Neural progenitor cell (in vitro differentiated cells): ENCODE measurements around the gene PLOD3. TPM values are rescaled to one million over a fixed set of nuclear protein-coding genes. Genes with fewer than 3 reads are reported as not detected.
A peak's percentile ranks its signal among the peaks of the same experiment; 100 is the strongest.
"Not testable (repeated sequence)": the region's sequence is repeated elsewhere in the genome, so short reads cannot be mapped to it uniquely, and the experiment has no call there.

Experiments used
- DNase-seq: peaks from one replicate; pipeline ENCODE4 v3.0.0-alpha.2; 2016; ENCODE audit warnings: low spot score
- H2AFZ ChIP-seq: fragments of 200-600 bp; sonication (generic); replicated peaks from 2 replicates; pipeline ENCODE4 v1.6.1; 2016; ENCODE audit warnings: antibody characterized with exemption
- H3F3A ChIP-seq: fragments of 200-600 bp; sonication (generic); 2 replicates; pipeline ENCODE4 v1.6.1; 2016; ENCODE audit warnings: antibody characterized with exemption, low read depth
- H3K27ac ChIP-seq: fragments of 200-600 bp; sonication (generic); 2 replicates; pipeline ENCODE4 v1.5.1; 2016; ENCODE audit warnings: mild to moderate bottlenecking
- H3K27me3 ChIP-seq: fragments of 200-600 bp; sonication (generic); 2 replicates; pipeline ENCODE4 v1.6.1; 2016; ENCODE audit warnings: mild to moderate bottlenecking, moderate library complexity
- H3K36me3 ChIP-seq: fragments of 200-600 bp; sonication (generic); 2 replicates; pipeline ENCODE4 v1.5.1; 2016
- H3K4me1 ChIP-seq: fragments of 200-600 bp; sonication (generic); 2 replicates; pipeline ENCODE4 v1.6.1; 2016; ENCODE audit warnings: mixed run types
- H3K4me2 ChIP-seq: fragments of 200-600 bp; sonication (generic); 2 replicates; pipeline ENCODE4 v1.6.1; 2016
- H3K4me3 ChIP-seq: fragments of 200-600 bp; sonication (generic); 2 replicates; pipeline ENCODE4 v1.5.1; 2016
- H3K79me2 ChIP-seq: fragments of 200-600 bp; sonication (generic); 2 replicates; pipeline ENCODE4 v1.6.1; 2016; ENCODE audit warnings: low read depth
- H3K9ac ChIP-seq: fragments of 200-600 bp; sonication (generic); 2 replicates; pipeline ENCODE4 v1.6.1; 2016
- H3K9me3 ChIP-seq: fragments of 200-600 bp; sonication (generic); 2 replicates; pipeline ENCODE4 v1.5.1; 2016; ENCODE audit warnings: low read depth
- H4K20me1 ChIP-seq: fragments of 200-600 bp; sonication (generic); 2 replicates; pipeline ENCODE4 v1.6.1; 2016; ENCODE audit warnings: low read depth
- H3K27ac Mint-ChIP-seq: 3 replicates; pipeline ENCODE4 v1.8.0; 2021; ENCODE audit warnings: mixed read lengths
- H3K27me3 Mint-ChIP-seq: 2 replicates; pipeline ENCODE4 v1.8.0; 2022; ENCODE audit warnings: low read depth, mild to moderate bottlenecking, inconsistent platforms, moderate library complexity, mixed read lengths; ENCODE audit not compliant: insufficient read depth
- H3K36me3 Mint-ChIP-seq: 3 replicates; pipeline ENCODE4 v1.8.0; 2021; ENCODE audit warnings: mixed read lengths
- H3K4me1 Mint-ChIP-seq: 3 replicates; pipeline ENCODE4 v1.8.0; 2021; ENCODE audit warnings: mixed read lengths
- H3K4me3 Mint-ChIP-seq: 3 replicates; pipeline ENCODE4 v1.8.0; 2021; ENCODE audit warnings: mild to moderate bottlenecking, moderate library complexity, mixed read lengths
- H3K9me3 Mint-ChIP-seq: 3 replicates; pipeline ENCODE4 v1.8.0; 2020; ENCODE audit warnings: mixed read lengths
- EZH2 ChIP-seq: fragments of 200-600 bp; sonication (generic); IDR thresholded peaks from 2 replicates; pipeline ENCODE4 v1.6.1; 2017; ENCODE audit warnings: antibody characterized with exemption, mild to moderate bottlenecking, moderate library complexity
- EZH2phosphoT487 ChIP-seq: fragments of 200-600 bp; sonication (generic); IDR thresholded peaks from 2 replicates; pipeline ENCODE4 v1.6.1; 2017; ENCODE audit warnings: antibody characterized with exemption
- total RNA-seq: library from RNA; depleted of rRNA; stranded (reverse); fragments of >200 nt; gene quantifications from 2 replicates; pipeline ENCODE4 v1.2.3, GENCODE V29; 2015; ENCODE audit warnings: low replicate concordance
- TF ChIP-seq, protein P1 (sequence below): fragments of 200-600 bp; sonication (generic); IDR thresholded peaks from 2 replicates; pipeline ENCODE4 v1.5.1; 2017; ENCODE audit warnings: antibody characterized with exemption, mild to moderate bottlenecking

Gene PLOD3
- total RNA-seq, 1 donor from 2014 or later, result 9.4 TPM

DNA sequence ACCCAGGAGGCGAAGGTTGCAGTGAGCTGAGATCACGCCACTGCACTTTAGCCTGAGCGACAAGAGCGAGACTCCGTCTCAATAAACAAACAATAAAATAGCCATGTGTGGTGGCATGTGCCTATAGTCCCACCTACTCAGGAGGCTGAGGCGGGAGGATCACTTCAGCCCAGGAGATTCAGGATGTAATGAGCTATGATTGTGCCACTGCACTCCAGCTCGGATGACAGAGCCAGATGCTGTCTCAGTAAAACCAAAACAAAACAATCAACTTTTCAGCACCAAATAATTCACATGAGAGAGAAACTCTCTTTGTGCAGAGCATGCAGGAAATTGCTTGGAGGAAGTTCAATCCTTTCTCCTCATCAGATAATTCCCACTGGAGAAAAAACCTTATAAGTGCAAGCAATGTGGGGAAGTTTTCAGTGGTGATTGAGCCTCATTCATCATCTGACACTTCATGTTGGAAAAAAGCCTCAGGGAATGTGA is 40.9 kb upstream of the PLOD3 start:
- no peaks in the 10 kb centered on the region for H3K79me2 ChIP-seq
- no peak overlapping the region for H3K27ac Mint-ChIP-seq
- no peaks in the 10 kb centered on the region for H3K27me3 ChIP-seq
- H3K4me1 Mint-ChIP-seq, result no peaks in the 10 kb centered on the region
- no peaks in the 10 kb centered on the region for H3K36me3 Mint-ChIP-seq
- no peak overlapping the region for H3K9ac ChIP-seq
- no peak overlapping the region for H3K4me3 Mint-ChIP-seq
- no peaks in the 10 kb centered on the region for H3K36me3 ChIP-seq
- H3K9me3 ChIP-seq, result no peaks in the 10 kb centered on the region
- peaks cover 2% of the 10 kb centered on the region for H3K27me3 Mint-ChIP-seq
- H3K4me1 ChIP-seq, result no peaks in the 10 kb centered on the region
- no peak overlapping the region for H2AFZ ChIP-seq
- DNase-seq, result no peak
- H3K27ac ChIP-seq, result no peak overlapping the region
- no peaks in the 10 kb centered on the region for H4K20me1 ChIP-seq
- H3F3A ChIP-seq, result no peaks in the 10 kb centered on the region
- H3K4me3 ChIP-seq, result no peak overlapping the region
- no peaks in the 10 kb centered on the region for H3K9me3 Mint-ChIP-seq
- TF ChIP-seq EZH2phosphoT487 (no peak), EZH2 (no peak)
- TF ChIP-seq, protein P1, sequence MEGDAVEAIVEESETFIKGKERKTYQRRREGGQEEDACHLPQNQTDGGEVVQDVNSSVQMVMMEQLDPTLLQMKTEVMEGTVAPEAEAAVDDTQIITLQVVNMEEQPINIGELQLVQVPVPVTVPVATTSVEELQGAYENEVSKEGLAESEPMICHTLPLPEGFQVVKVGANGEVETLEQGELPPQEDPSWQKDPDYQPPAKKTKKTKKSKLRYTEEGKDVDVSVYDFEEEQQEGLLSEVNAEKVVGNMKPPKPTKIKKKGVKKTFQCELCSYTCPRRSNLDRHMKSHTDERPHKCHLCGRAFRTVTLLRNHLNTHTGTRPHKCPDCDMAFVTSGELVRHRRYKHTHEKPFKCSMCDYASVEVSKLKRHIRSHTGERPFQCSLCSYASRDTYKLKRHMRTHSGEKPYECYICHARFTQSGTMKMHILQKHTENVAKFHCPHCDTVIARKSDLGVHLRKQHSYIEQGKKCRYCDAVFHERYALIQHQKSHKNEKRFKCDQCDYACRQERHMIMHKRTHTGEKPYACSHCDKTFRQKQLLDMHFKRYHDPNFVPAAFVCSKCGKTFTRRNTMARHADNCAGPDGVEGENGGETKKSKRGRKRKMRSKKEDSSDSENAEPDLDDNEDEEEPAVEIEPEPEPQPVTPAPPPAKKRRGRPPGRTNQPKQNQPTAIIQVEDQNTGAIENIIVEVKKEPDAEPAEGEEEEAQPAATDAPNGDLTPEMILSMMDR, result no peak
- no peak overlapping the region for H3K4me2 ChIP-seq

DNA sequence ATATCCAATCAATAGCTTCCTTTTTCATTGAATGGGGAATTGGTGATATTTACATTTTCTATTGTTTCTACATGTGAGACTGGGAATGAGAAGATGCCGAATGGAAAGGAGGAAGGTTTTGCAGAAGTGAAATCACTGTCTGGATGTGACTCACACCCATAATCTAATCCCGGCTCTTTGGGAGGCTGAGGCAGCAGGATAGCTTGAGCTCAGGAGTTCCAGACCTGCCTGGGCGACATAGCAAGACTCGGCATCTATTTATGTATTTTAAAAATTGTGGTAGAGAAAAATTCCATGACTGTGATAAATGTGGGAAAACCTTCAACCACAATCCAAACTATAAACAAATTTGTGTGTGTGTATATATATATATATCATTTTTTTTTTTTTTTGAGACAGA is 38.4 kb upstream of the PLOD3 start:
- H3K9me3 Mint-ChIP-seq, result no peaks in the 10 kb centered on the region
- H2AFZ ChIP-seq, result no peak overlapping the region
- DNase-seq, result no peak
- H3K4me1 ChIP-seq, result no peaks in the 10 kb centered on the region
- peaks cover 3% of the 10 kb centered on the region for H4K20me1 ChIP-seq
- H3K4me2 ChIP-seq, result no peak overlapping the region
- peaks cover 4% of the 10 kb centered on the region for H3K36me3 Mint-ChIP-seq
- TF ChIP-seq, protein P1, result no peak
- TF ChIP-seq EZH2, result no peak
- TF ChIP-seq EZH2phosphoT487, result no peak
- H3K4me3 Mint-ChIP-seq, result no peak overlapping the region
- H3K27ac Mint-ChIP-seq, result no peak overlapping the region
- H3K4me1 Mint-ChIP-seq, result peaks cover 9% of the 10 kb centered on the region
- H3K9ac ChIP-seq, result no peak overlapping the region
- peaks cover 12% of the 10 kb centered on the region for H3K79me2 ChIP-seq
- peaks cover 5% of the 10 kb centered on the region for H3K27me3 Mint-ChIP-seq
- no peak overlapping the region for H3K4me3 ChIP-seq
- no peak overlapping the region for H3K27ac ChIP-seq
- no peaks in the 10 kb centered on the region for H3K27me3 ChIP-seq
- H3K9me3 ChIP-seq, result no peaks in the 10 kb centered on the region
- peaks cover 3% of the 10 kb centered on the region for H3F3A ChIP-seq
- H3K36me3 ChIP-seq, result no peaks in the 10 kb centered on the region

DNA sequence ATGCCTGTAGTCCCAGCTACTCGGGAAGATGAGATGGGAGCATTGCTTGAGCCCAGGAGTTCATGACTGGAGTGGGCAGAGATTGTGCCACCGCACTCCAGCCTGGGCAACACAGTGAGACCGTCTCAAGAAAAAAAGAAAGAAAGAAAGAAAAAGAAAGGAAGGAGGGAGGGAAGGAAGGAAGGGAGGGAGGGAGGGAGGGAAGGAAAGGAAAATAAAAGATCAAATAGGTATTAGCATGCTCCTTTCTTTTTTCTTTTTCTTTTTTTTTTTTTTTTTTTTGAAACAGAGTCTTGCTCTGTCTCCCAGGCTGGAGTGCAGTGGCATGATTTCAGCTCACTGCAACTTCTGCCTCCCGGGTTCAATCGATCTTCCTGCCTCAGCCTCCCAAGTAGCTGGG is 35.8 kb upstream of the PLOD3 start:
- not testable (repeated sequence) for H3K9me3 ChIP-seq, H3K4me2 ChIP-seq, H3K27me3 Mint-ChIP-seq, H2AFZ ChIP-seq, H3K27ac Mint-ChIP-seq, H3K27me3 ChIP-seq, H3K27ac ChIP-seq, H3K4me3 ChIP-seq, H4K20me1 ChIP-seq, H3K4me3 Mint-ChIP-seq, H3F3A ChIP-seq, H3K36me3 ChIP-seq, H3K9ac ChIP-seq, H3K4me1 ChIP-seq, DNase-seq, H3K36me3 Mint-ChIP-seq, H3K9me3 Mint-ChIP-seq
- peaks cover 13% of the 10 kb centered on the region for H3K4me1 Mint-ChIP-seq
- peaks cover 29% of the 10 kb centered on the region for H3K79me2 ChIP-seq

DNA sequence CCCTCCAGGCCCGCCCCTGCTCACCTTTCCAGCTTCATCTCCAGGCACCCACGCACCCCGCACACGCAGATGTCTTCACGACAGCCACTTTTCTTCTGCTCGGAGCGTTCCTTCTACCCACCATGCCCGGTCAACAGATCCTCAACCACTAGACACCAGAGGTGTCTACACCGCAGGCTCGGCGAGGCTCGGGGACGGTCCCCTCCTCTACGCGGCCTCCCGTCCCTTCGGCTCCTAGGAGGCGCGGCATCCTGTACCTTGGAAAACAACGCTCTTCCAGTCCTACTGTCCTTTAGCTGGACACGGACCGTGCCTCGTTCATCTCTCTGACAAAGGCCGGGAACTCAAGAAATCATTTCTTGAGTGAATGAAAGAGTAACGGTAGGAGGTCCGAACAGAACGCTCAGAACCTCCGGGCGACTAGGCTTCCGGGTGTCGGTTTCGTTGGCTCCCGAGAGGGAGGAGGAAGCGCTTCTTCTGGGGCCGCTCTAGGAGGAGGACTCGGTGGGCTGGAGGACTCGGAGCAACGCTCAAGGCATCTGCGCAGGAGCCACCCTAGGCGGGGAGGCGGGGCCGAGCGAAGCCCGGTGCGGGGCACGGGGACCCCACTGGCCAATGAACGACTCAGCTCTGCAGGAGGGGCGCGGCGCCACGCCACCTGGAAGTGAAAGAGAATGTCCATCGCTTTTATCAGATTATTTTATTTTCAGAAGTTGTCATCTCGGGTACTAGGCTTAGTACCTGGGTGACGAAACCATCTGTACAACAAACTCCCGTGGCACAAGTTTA is 34.7 kb upstream of the PLOD3 start:
- peaks cover 3% of the 10 kb centered on the region for H3K27me3 Mint-ChIP-seq
- Histone ChIP-seq H4K20me1 (peaks cover 3% of the 10 kb centered on the region), H3K4me2 (peak overlapping the region; percentile 73), H2AFZ (peak overlapping the region; percentile 96), H3K4me3 (peak overlapping the region; percentile 89), H3K79me2 (peaks cover 35% of the 10 kb centered on the region), H3K9me3 (no peaks in the 10 kb centered on the region), H3K9ac (peak overlapping the region; percentile 73), H3K27me3 (no peaks in the 10 kb centered on the region), H3F3A (peaks cover 3% of the 10 kb centered on the region), H3K27ac (no peak overlapping the region), H3K4me1 (no peaks in the 10 kb centered on the region), H3K36me3 (no peaks in the 10 kb centered on the region)
- DNase-seq, result peak; percentile 99
- H3K9me3 Mint-ChIP-seq, result no peaks in the 10 kb centered on the region
- TF ChIP-seq EZH2phosphoT487 (no peak), EZH2 (no peak)
- TF ChIP-seq, protein P1, result no peak
- peaks cover 12% of the 10 kb centered on the region for H3K36me3 Mint-ChIP-seq
- peak overlapping the region; percentile 99 for H3K4me3 Mint-ChIP-seq
- peak overlapping the region; percentile 95 for H3K27ac Mint-ChIP-seq
- peaks cover 13% of the 10 kb centered on the region for H3K4me1 Mint-ChIP-seq
